HepG2 (cell line): ENCODE measurements around the gene ABCD4. TPM values are rescaled to one million over a fixed set of nuclear protein-coding genes. Genes with fewer than 3 reads are reported as not detected.
A peak's percentile ranks its signal among the peaks of the same experiment; 100 is the strongest.

Experiments
- ATAD3A ChIP-seq: sonication (generic); formaldehyde crosslinking; IDR thresholded peaks from 2 replicates; pipeline ENCODE4 v1.4.0; 2020; ENCODE audit warnings: missing genetic modification reagents
- CHD4 ChIP-seq: fragments of 200-600 bp; sonication (generic); IDR thresholded peaks from 2 replicates; pipeline ENCODE4 v1.7.0; 2017; ENCODE audit warnings: mild to moderate bottlenecking, low read length, borderline replicate concordance
- E2F5 ChIP-seq: sonication (generic); formaldehyde crosslinking; conservative IDR thresholded peaks from 2 replicates; pipeline ENCODE4 v1.4.0; 2020; ENCODE audit warnings: missing genetic modification reagents
- FOXM1 ChIP-seq: sonication (generic); formaldehyde crosslinking; IDR thresholded peaks from 2 replicates; pipeline ENCODE4 v1.5.0; 2020; ENCODE audit warnings: missing genetic modification reagents
- LCORL ChIP-seq, 2 experiments: fragments of 450-650 bp in 1 of 2; sonication (generic) in 1 of 2; formaldehyde crosslinking in 1 of 2; IDR thresholded peaks; 2 replicates each; pipeline versions ENCODE4 v1.5.0 to v1.6.1; 2017 to 2020; ENCODE audit warnings: antibody characterized with exemption in 1 of 2, missing genetic modification reagents in 1 of 2
- PAF1 ChIP-seq: IDR thresholded peaks from 2 replicates; pipeline ENCODE4 v1.6.1; 2016; ENCODE audit warnings: missing genetic modification reagents, missing compliant biosample characterization
- RAD21 ChIP-seq: fragments of 450-650 bp; formaldehyde crosslinking; IDR thresholded peaks from 2 replicates; pipeline ENCODE4 v1.5.0; 2020; ENCODE audit warnings: mild to moderate bottlenecking
- REPIN1 ChIP-seq: sonication (generic); formaldehyde crosslinking; IDR thresholded peaks from 2 replicates; pipeline ENCODE4 v1.8.0; 2022; ENCODE audit warnings: missing genetic modification reagents, low read depth, mild to moderate bottlenecking, borderline replicate concordance
- SAP130 ChIP-seq: IDR thresholded peaks from 2 replicates; pipeline ENCODE4 v1.6.1; 2016; ENCODE audit warnings: low read depth
- SNRNP70 ChIP-seq: fragments of 200-400 bp; formaldehyde crosslinking; IDR thresholded peaks from 2 replicates; pipeline ENCODE4 v1.6.1; 2017; ENCODE audit warnings: mild to moderate bottlenecking, low read depth, low read length, moderate library complexity
- XRCC5 ChIP-seq: fragments of 200-400 bp; formaldehyde crosslinking; optimal IDR thresholded peaks from 2 replicates; pipeline ENCODE3; 2017; ENCODE audit warnings: mild to moderate bottlenecking, low read length
- ZFYVE20 ChIP-seq: sonication (generic); formaldehyde crosslinking; IDR thresholded peaks from 2 replicates; pipeline ENCODE4 v1.8.0; 2023; ENCODE audit warnings: low read depth, mild to moderate bottlenecking, moderate library complexity, missing genetic modification reagents, borderline replicate concordance
- ZNF33A ChIP-seq: sonication (generic); formaldehyde crosslinking; IDR thresholded peaks from 2 replicates; pipeline ENCODE4 v1.5.1; 2020; ENCODE audit warnings: missing genetic modification reagents, mild to moderate bottlenecking, moderate library complexity, borderline replicate concordance
- ZNF34 ChIP-seq: sonication (generic); formaldehyde crosslinking; IDR thresholded peaks from 2 replicates; pipeline ENCODE4 v1.4.0; 2020; ENCODE audit warnings: mild to moderate bottlenecking, missing genetic modification reagents, borderline replicate concordance
- ZNF570 ChIP-seq: sonication (generic); formaldehyde crosslinking; IDR thresholded peaks from 2 replicates; pipeline ENCODE4 v1.4.0; 2020; ENCODE audit warnings: mild to moderate bottlenecking, missing genetic modification reagents, borderline replicate concordance
- ZNF597 ChIP-seq: sonication (generic); formaldehyde crosslinking; IDR thresholded peaks from 2 replicates; pipeline ENCODE4 v1.5.0; 2020; ENCODE audit warnings: missing genetic modification reagents
- ZSCAN30 ChIP-seq: sonication (generic); formaldehyde crosslinking; IDR thresholded peaks from 2 replicates; pipeline ENCODE4 v1.5.0; 2020; ENCODE audit warnings: mild to moderate bottlenecking, missing genetic modification reagents
- polyA plus RNA-seq, 8 experiments: library from polyadenylated mRNA; depleted of rRNA in 3 of 8; stranded (reverse) in 7 of 8; unstranded in 1 of 8; fragments of >200 nt; fragmentation: Illumina TruSeq in 4 of 8; extraction: Trizol in 4 of 8; gene quantifications; 2 replicates each; pipeline versions ENCODE4 v1.2.1 to v1.2.3, GENCODE V29; 2011 to 2016; ENCODE audit warnings: low read depth in 4 of 8, missing spikeins in 1 of 8, mixed read lengths in 1 of 8; ENCODE audit not compliant: insufficient read depth in 1 of 8
- total RNA-seq, 5 experiments: library from RNA; depleted of rRNA; stranded (reverse); fragments of >200 nt; fragmentation: Illumina TruSeq; extraction: Trizol; gene quantifications; 2 replicates each; pipeline ENCODE4 v1.2.3, GENCODE V29; 2016; ENCODE audit warnings: low read depth in 1 of 5
- TF ChIP-seq, protein P1 (sequence below): sonication (generic); formaldehyde crosslinking; conservative IDR thresholded peaks from 2 replicates; pipeline ENCODE4 v1.4.0; 2020; ENCODE audit warnings: missing genetic modification reagents
- TF ChIP-seq, protein P2 (sequence below): sonication (generic); formaldehyde crosslinking; IDR thresholded peaks from 2 replicates; pipeline ENCODE4 v1.5.1; 2020; ENCODE audit warnings: missing genetic modification reagents, mild to moderate bottlenecking, borderline replicate concordance
- TF ChIP-seq, protein P3 (sequence below): sonication (generic); formaldehyde crosslinking; IDR thresholded peaks from 2 replicates; pipeline ENCODE4 v1.5.1; 2020; ENCODE audit warnings: missing genetic modification reagents, mild to moderate bottlenecking, borderline replicate concordance

Gene ABCD4
- total and polyA plus RNA-seq, 2 of the 13 experiments (the other 11 are each of a cell fraction or from before 2014, with no cell fraction given): 47.5 to 50.5 TPM

- TF ChIP-seq XRCC5: no peak
- TF ChIP-seq FOXM1 (CRISPR knock-in tag): no peak
- TF ChIP-seq, protein P1, sequence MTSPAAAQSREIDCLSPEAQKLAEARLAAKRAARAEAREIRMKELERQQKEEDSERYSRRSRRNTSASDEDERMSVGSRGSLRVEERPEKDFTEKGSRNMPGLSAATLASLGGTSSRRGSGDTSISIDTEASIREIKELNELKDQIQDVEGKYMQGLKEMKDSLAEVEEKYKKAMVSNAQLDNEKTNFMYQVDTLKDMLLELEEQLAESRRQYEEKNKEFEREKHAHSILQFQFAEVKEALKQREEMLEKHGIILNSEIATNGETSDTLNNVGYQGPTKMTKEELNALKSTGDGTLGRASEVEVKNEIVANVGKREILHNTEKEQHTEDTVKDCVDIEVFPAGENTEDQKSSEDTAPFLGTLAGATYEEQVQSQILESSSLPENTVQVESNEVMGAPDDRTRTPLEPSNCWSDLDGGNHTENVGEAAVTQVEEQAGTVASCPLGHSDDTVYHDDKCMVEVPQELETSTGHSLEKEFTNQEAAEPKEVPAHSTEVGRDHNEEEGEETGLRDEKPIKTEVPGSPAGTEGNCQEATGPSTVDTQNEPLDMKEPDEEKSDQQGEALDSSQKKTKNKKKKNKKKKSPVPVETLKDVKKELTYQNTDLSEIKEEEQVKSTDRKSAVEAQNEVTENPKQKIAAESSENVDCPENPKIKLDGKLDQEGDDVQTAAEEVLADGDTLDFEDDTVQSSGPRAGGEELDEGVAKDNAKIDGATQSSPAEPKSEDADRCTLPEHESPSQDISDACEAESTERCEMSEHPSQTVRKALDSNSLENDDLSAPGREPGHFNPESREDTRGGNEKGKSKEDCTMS (CRISPR knock-in tag): no peak
- TF ChIP-seq ZNF34 (CRISPR knock-in tag): no peak
- TF ChIP-seq, protein P2, sequence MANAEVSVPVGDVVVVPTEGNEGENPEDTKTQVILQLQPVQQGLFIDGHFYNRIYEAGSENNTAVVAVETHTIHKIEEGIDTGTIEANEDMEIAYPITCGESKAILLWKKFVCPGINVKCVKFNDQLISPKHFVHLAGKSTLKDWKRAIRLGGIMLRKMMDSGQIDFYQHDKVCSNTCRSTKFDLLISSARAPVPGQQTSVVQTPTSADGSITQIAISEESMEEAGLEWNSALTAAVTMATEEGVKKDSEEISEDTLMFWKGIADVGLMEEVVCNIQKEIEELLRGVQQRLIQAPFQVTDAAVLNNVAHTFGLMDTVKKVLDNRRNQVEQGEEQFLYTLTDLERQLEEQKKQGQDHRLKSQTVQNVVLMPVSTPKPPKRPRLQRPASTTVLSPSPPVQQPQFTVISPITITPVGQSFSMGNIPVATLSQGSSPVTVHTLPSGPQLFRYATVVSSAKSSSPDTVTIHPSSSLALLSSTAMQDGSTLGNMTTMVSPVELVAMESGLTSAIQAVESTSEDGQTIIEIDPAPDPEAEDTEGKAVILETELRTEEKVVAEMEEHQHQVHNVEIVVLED: no peak
- TF ChIP-seq ZNF33A (CRISPR knock-in tag): no peak
- no peak for TF ChIP-seq E2F5
- peak; percentile 90; the same call in 1 of the 2 replicates for TF ChIP-seq CHD4
- TF ChIP-seq SNRNP70: no peak
- no peak for TF ChIP-seq ZNF570
- no peak for TF ChIP-seq LCORL (IDR thresholded peaks at IDR 0.05)
- no peak for TF ChIP-seq LCORL (CRISPR knock-in tag; IDR thresholded peaks at IDR 0.05)
- no peak for TF ChIP-seq ZSCAN30 (CRISPR knock-in tag)
- TF ChIP-seq RAD21 (CRISPR knock-in tag): no peak
- no peak for TF ChIP-seq ATAD3A (CRISPR knock-in tag)
- peak; percentile 39; the same call in 1 of the 2 replicates for TF ChIP-seq SAP130 (CRISPR knock-in tag)
- no peak for TF ChIP-seq ZFYVE20 (CRISPR knock-in tag)
- TF ChIP-seq ZNF597 (CRISPR knock-in tag): no peak
- no peak for TF ChIP-seq PAF1
- no peak for TF ChIP-seq REPIN1 (CRISPR knock-in tag)
- TF ChIP-seq, protein P3, sequence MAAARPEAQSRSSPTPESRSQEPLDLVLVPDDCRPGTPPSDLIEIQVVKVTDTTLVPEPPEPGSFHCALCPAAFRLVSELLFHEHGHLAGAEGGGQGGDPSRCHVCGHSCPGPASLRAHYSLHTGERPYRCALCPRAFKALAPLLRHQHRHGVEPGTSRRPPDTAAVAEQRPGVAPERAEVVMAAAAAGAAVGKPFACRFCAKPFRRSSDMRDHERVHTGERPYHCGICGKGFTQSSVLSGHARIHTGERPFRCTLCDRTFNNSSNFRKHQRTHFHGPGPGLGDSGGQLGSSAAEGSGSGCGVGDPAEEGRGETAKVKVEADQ (CRISPR knock-in tag): no peak
These were observed 53.0 kb downstream of the ABCD4 start (continued) for GRCh38 chr14:74249433-74250375.
